ENCODE measurements around the gene CYP1A1.
"Not testable (repeated sequence)": the region's sequence is repeated elsewhere in the genome, so short reads cannot be mapped to it uniquely, and the experiment has no call there.

CYP1A1 gene

GRCh38 chr15:74735305-74735704 is 10.0 kb upstream of the CYP1A1 start:
- no peak for DNase-seq (ENCODE audit: low read depth)

DNA sequence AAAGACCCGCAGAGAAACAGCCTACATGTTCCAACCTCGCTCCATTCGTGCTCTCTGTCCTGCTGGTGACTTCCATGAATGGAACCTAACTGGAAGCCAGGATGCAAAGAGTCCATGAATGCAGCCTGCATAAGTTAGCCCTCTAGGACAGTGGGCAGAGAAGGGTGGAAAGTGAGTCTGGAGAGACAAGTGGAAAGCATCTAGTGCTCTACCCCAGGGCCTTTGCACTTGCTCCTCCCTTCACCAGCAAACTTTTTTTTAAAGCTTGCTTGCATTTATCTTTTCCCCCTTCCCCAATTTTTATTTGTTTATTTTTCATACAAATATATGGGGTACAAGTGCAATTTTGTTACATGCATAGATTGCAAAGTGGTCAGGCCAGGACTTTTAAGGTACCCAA is 7.9 kb upstream of the CYP1A1 start:
- no peak for DNase-seq (ENCODE audit: low read depth)

GRCh38 chr15:74732846-74733245 is 7.5 kb upstream of the CYP1A1 start:
- DNase-seq (ENCODE audit: low read depth), result no peak

DNA sequence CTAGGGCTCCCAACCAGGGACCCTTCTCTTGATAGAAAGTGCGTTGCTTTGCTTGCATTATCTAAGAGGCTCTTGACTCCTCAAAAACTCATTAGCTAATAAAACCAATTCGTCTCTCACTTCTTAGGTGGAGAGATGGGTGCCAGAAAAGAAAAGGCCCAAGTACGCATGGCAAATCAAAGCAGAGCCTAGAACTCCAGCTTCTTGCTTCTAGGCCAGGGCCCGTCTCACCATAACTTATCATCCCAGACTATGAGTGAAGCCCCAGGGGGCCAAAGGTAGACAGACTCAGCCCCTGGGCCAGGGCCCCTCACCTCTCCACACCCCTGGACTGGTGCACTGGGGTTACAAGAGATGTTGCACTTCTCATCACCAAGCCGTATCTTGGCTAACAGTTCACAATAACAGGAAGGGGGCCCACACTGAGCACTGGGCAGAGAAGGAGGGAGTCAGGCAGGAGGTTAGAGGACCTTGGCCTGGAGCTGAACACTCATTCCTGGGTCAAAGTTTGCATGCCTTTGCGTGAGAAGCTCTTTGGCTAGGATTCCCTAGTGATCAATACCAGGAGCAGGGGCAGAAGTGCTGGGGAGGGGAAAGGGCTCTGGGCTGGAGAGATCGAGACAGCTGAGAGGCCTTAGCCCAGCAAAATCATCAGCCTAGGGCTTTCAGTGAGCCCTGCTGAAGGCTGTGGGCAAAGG is 5.4 kb upstream of the CYP1A1 start:
- no peak for DNase-seq (ENCODE audit: low read depth)

- DNase-seq (ENCODE audit: low read depth), result not testable (repeated sequence)
Measured at GRCh38 chr15:74729372-74729771, 4.0 kb upstream of the CYP1A1 start.

DNA sequence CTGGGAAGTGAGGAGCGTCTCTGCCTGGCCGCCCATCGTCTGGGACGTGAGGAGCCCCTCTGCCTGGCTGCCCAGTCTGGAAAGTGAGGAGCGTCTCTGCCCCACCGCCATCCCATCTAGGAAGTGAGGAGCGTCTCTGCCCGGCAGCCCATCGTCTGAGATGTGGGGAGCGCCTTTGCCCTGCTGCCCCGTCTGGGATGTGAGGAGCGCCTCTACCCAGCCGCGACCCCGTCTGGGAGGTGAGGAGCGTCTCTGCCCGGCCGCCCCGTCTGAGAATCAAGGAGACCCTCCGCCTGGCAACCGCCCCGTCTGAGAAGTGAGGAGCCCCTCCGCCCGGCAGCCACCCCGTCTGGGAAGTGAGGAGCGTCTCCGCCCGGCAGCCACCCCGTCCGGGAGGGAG is 3.4 kb upstream of the CYP1A1 start:
- DNase-seq (ENCODE audit: low read depth), result not testable (repeated sequence)

DNA sequence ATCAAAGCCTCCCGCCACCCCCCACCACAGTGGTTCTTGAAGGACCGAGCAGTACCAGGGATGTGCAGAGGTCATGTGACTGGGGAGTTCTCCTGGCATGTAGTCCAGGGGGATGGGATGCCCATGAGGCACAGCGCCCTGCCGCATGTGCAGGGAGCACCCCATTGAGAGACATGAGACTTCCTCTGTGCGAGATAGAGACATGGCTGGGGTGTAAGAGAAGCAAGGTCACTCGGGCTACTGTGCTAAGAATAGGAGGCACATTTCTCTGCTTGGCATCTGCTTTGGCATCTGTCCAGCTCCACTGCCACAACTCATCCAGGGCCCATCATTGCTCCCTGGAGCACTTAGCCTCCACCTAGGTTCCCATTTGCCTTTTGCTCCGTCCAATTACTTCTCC is 2.4 kb upstream of the CYP1A1 start:
- DNase-seq (ENCODE audit: low read depth), result no peak

DNA sequence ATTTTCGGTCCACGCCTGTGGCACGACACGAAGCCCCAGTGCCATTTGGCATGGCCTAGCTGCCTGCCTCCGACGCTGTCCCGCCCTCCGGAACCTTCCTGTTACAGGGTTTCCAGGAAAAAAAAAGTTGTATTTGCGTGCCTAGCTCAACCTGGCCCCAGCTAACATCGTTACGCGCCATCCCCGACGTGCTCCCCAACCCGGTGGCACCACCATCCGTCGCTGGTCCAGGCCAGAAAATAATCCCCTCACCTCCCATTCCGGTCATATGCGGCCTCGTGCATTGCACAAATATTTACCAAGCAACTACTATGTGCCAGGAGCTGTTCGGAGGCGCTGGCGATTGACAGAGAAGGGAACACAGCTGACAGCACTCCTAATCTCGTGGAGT is 1.4 kb upstream of the CYP1A1 start:
- no peak for DNase-seq (ENCODE audit: low read depth)

DNA sequence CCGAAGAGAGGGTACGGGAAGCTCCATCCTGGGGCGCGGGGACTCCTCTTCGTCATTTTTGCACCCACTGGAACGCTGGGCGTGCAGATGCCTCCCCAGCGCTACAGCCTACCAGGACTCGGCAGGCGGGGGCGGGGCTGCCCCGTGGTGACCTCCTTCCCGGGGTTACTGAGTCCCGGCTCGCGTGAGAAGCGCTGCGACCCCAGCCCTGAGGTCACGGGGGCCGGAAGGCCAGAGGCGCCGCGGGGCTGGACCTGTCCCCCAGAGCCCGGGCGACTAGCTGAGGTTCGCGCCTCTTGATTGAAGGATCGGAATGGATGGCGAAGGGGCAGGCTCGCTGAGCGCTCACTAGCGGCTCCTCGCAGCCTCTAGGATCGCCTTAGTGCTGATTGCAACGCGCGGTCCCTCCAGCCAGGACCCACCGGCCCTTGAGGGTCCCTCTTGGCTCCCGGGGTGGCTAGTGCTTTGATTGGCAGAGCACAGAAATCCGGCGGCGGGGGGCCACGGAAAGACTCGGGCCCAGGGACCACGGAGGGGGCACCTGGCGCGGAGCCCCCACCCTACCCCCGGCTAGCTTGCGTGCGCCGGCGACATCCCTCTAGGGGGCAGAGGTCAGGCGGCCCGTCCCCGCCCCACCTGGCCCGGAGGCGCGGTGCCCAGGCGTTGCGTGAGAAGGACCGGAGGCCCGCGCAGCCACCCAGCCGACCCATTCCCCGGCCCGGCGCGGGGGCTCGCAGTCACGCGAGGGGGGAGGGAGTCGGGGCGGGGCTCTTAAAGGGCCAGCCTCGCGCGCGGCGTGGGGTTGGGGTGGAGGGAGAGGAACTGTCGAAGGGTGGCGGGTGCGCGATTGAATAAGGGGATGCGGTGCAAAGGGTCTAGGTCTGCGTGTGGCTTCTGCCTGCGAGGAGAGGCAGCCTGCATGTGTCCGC is 781 bp upstream of the CYP1A1 start:
- no peak for DNase-seq (ENCODE audit: low read depth)

- no peak for DNase-seq (ENCODE audit: low read depth)
Measured at GRCh38 chr15:74724570-74725224, 631 bp downstream of the CYP1A1 start.

- DNase-seq (ENCODE audit: low read depth), result peak; percentile 70
Measured at GRCh38 chr15:74723754-74724334, 1.5 kb downstream of the CYP1A1 start.

DNA sequence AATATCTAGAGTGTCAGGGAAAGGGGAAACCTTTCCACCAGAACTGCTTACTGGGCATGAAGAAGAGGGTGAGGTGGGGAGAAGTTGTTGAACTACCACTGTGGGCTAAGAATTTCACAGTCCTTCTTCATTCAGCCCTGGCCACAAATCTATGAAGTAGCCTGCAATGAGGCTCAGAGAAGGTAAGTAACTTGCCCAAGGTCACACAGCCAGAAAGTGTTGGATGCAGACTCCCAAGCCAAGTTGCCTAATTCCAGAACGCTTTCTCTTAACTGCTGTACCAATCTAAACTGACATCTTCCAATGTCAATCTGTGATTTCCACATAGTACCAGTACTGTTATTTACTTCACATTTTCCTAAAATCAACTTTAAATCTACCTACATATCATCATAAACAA is 2.1 kb downstream of the CYP1A1 start:
- DNase-seq (ENCODE audit: low read depth), result no peak

- no peak for DNase-seq (ENCODE audit: low read depth)
Measured at GRCh38 chr15:74722591-74722990, 2.7 kb downstream of the CYP1A1 start.

- peak; percentile 19 for DNase-seq (ENCODE audit: low read depth)
Measured at GRCh38 chr15:74716651-74717050, 8.7 kb downstream of the CYP1A1 start.

- no peak for DNase-seq (ENCODE audit: low read depth)
Measured at GRCh38 chr15:74712311-74712710, 13.0 kb downstream of the CYP1A1 start.

- no peak for DNase-seq (ENCODE audit: low read depth)
Measured at GRCh38 chr15:74710319-74711094, 14.8 kb downstream of the CYP1A1 start.

DNA sequence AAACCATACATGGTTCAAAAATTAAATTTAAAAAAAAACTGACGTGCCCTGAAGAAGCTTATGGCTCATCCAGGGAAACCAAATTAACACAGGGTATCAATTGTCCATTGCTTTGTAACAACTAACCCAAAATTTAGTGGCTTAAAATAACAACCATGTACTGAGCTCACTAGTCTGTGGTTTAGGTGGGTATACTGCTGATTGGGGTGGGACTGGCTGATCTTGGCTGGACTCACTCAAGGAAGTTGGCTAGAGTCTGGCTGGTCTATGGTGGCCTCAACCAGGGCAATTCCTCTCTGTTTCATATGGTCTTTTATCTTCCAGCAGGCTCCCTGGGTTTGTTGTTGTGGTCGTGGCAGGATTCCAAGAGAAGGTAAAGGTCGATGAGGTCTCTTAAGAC is 15.4 kb downstream of the CYP1A1 start:
- DNase-seq (ENCODE audit: low read depth), result no peak

DNA sequence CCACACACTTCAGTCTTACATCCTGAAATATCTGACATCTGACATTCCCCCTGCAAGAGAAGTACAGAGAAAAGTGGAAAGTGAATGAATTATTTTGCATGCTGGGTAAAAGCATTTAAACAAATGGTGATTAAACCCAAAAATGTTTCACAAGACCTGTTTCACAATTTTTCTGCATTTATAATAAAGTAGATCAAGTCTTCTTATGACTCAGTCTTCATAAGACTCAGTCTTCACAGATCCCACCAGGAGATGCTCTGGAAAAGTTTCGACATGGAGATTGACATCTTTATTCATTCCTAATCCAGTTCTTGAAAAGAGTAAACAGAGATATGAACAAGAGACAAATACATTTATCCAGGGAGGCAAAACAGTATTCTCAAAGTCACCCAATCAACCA is 16.3 kb downstream of the CYP1A1 start:
- peak; percentile 94 for DNase-seq (ENCODE audit: low read depth)

DNA sequence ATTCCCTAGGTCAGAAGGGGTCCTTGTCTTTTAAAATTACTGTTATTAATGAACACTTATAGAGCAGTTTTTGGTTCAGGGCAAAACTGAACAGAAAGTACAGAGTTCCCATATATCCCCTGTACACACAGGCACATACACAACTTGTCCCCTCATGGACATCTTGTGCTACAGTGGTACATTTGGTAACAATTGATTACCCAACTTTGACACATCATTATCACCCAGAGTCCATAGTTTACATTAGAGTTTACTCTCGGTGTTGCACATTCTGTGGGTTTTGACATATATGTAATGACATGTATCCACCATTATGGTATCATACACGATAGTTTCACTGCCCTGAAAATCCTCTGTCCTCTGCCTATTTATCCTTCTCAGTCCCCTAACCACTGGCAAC is 28.5 kb downstream of the CYP1A1 start:
- no peak for DNase-seq (ENCODE audit: low read depth)

GRCh38 chr15:74696398-74696729 is 29.0 kb downstream of the CYP1A1 start:
- DNase-seq (ENCODE audit: low read depth), result no peak

DNA sequence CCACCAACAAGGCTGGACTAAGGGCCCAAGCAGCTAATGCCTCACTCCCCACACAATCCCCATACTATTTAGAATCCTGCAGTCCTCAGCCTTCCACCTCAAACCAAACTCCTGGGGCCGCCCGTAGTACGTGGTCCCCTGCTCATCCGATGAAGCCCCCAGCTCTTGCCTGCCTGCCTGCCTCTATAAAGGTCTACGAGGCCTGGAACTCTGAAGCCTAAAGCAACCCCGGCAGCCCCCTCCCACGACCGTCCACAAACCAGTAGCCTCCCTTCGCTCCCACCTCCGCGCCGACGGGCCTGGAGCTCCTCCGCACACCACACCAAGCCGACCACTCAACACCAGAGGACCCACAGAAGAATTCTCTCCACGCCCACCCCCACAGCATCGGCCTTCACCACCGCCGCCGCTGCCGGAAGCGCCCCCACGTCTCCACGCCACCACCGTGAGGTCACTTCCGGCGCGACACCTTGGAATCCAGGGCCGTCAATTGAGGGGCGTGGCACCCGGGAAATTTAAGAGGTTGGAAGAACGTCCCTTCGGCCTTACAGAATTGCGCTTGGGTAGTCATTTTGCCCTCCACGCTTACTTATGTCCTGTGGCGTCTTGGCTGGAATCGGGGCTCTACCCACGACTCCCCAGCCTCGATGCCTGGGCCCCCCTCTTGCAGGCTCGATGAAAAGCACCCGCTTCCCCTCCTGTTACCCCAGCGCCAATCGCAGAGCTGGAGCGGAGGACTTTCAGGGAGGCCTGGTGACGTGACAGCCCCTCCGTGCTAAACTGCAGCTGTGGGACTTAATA is 29.5 kb downstream of the CYP1A1 start, which contains the start of gene EDC3:
EDC3 (minus strand) TSS at position 428 of the 801 bp plus-strand sequence. CDS start 20,900 bp downstream, outside the sequence.
- peak; percentile 71 for DNase-seq (ENCODE audit: low read depth)
